Smooth muscle cell (in vitro differentiated cells): ENCODE results near the gene RGS6. TPM values are rescaled to one million over a fixed set of nuclear protein-coding genes. Genes with fewer than 3 reads are reported as not detected.

Experiments used
- DNase-seq: peaks from one replicate; lab custom pipeline; 2025; ENCODE audit not compliant: unreplicated experiment; lab: John Stamatoyannopoulos, UW
- H2AFZ ChIP-seq: fragments of 200-600 bp; sonication (generic); 2 replicates; pipeline ENCODE4 v1.6.0; 2016; ENCODE audit warnings: antibody characterized with exemption, low read depth, mild to moderate bottlenecking
- H3F3A ChIP-seq: fragments of 200-600 bp; sonication (generic); 2 replicates; pipeline ENCODE4 v1.6.0; 2017; ENCODE audit warnings: antibody characterized with exemption, low read depth
- H3K27ac ChIP-seq: fragments of 200-600 bp; sonication (generic); 2 replicates; pipeline ENCODE4 v1.5.1; 2016; ENCODE audit warnings: low read depth, mild to moderate bottlenecking
- H3K27me3 ChIP-seq: fragments of 200-600 bp; sonication (generic); 2 replicates; pipeline ENCODE4 v1.6.1; 2016; ENCODE audit warnings: low read depth, mild to moderate bottlenecking
- H3K36me3 ChIP-seq: fragments of 200-600 bp; sonication (generic); 2 replicates; pipeline ENCODE4 v1.5.1; 2016; ENCODE audit warnings: low read depth
- H3K4me1 ChIP-seq: fragments of 200-600 bp; sonication (generic); 2 replicates; pipeline ENCODE4 v1.5.1; 2016; ENCODE audit warnings: low read depth
- H3K4me2 ChIP-seq: fragments of 200-600 bp; sonication (generic); 2 replicates; pipeline ENCODE4 v1.6.0; 2016; ENCODE audit warnings: mild to moderate bottlenecking
- H3K4me3 ChIP-seq: fragments of 200-600 bp; sonication (generic); 2 replicates; pipeline ENCODE4 v1.5.1; 2016; ENCODE audit warnings: mild to moderate bottlenecking
- H3K79me2 ChIP-seq: fragments of 200-600 bp; sonication (generic); 2 replicates; pipeline ENCODE4 v1.6.0; 2016; ENCODE audit warnings: low read depth, mild to moderate bottlenecking
- H3K9ac ChIP-seq: fragments of 200-600 bp; sonication (generic); 2 replicates; pipeline ENCODE4 v1.6.0; 2016; ENCODE audit warnings: low read depth
- H3K9me3 ChIP-seq: fragments of 200-600 bp; sonication (generic); replicated peaks from 2 replicates; pipeline ENCODE4 v1.5.1; 2016; ENCODE audit warnings: low read depth
- H4K20me1 ChIP-seq: fragments of 200-600 bp; sonication (generic); 2 replicates; pipeline ENCODE4 v1.6.0; 2016; ENCODE audit warnings: low read depth
- CTCF ChIP-seq: fragments of 200-600 bp; sonication (generic); IDR thresholded peaks from 2 replicates; pipeline ENCODE4 v1.5.1; 2017; ENCODE audit warnings: borderline replicate concordance, mild to moderate bottlenecking, antibody characterized with exemption; ENCODE audit not compliant: insufficient read depth, poor library complexity, severe bottlenecking
- WGBS: methylation state at CpG from one replicate; pipeline ENCODE4 v1.1.7; 2016; ENCODE audit warnings: low lambda C conversion rate; 5-methylcytosine and 5-hydroxymethylcytosine counted together
- polyA plus RNA-seq: library from polyadenylated mRNA; unstranded; fragments of >200 nt; fragmentation: Nextera tagmentation; extraction: Ambion mirVana; gene quantifications from 2 replicates; pipeline ENCODE4 v1.2.1, GENCODE V29; 2016
- total RNA-seq: library from RNA; depleted of rRNA; stranded (reverse); fragments of >200 nt; gene quantifications from 2 replicates; pipeline ENCODE4 v1.2.3, GENCODE V29; 2014

RGS6 gene
- total and polyA plus RNA-seq, 2 experiments from 2014 or later = 0.40 TPM; not detected in 1

- H3K27me3 ChIP-seq = no peaks in the 10 kb centered on the region
- no peak overlapping the region for H3K4me3 ChIP-seq
- H2AFZ ChIP-seq = no peak overlapping the region
- no peak overlapping the region for H3K4me2 ChIP-seq
- no peaks in the 10 kb centered on the region for H3K4me1 ChIP-seq
- H3K36me3 ChIP-seq = no peaks in the 10 kb centered on the region
- H3K79me2 ChIP-seq = no peaks in the 10 kb centered on the region
- H3K9ac ChIP-seq = no peak overlapping the region
- no peak for TF ChIP-seq CTCF
- H3F3A ChIP-seq = no peaks in the 10 kb centered on the region
- DNase-seq = no peak
- H3K27ac ChIP-seq = no peak overlapping the region
- H3K9me3 ChIP-seq = no peaks in the 10 kb centered on the region
- WGBS = 91% methylated on average over 2 of the region's 2 CpGs
- no peaks in the 10 kb centered on the region for H4K20me1 ChIP-seq
These were observed 409.5 kb downstream of the RGS6 start for GRCh38 chr14:72341686-72342085.

GRCh38 chr14:72347118-72347517 lies 414.9 kb downstream of the RGS6 start:
- H3K79me2 ChIP-seq = no peaks in the 10 kb centered on the region
- H3K4me2 ChIP-seq = no peak overlapping the region
- H3K36me3 ChIP-seq = no peaks in the 10 kb centered on the region
- H3F3A ChIP-seq = no peaks in the 10 kb centered on the region
- H3K4me1 ChIP-seq = no peaks in the 10 kb centered on the region
- no peaks in the 10 kb centered on the region for H3K27me3 ChIP-seq
- no peaks in the 10 kb centered on the region for H3K9me3 ChIP-seq
- H2AFZ ChIP-seq = no peak overlapping the region
- H3K4me3 ChIP-seq = no peak overlapping the region
- 87% methylated on average over 3 of the region's 3 CpGs for WGBS
- TF ChIP-seq CTCF = no peak
- H3K27ac ChIP-seq = no peak overlapping the region
- H3K9ac ChIP-seq = no peak overlapping the region
- H4K20me1 ChIP-seq = no peaks in the 10 kb centered on the region
- DNase-seq = no peak

- no peak overlapping the region for H2AFZ ChIP-seq
- no peaks in the 10 kb centered on the region for H3F3A ChIP-seq
- TF ChIP-seq CTCF = no peak
- no peak overlapping the region for H3K4me3 ChIP-seq
- H3K27me3 ChIP-seq = no peaks in the 10 kb centered on the region
- H3K9me3 ChIP-seq = no peaks in the 10 kb centered on the region
- H3K27ac ChIP-seq = no peak overlapping the region
- no peak for DNase-seq
- H3K9ac ChIP-seq = no peak overlapping the region
- no peak overlapping the region for H3K4me2 ChIP-seq
- WGBS = 91% methylated on average over 1 of the region's 1 CpG
- no peaks in the 10 kb centered on the region for H3K79me2 ChIP-seq
- H3K36me3 ChIP-seq = no peaks in the 10 kb centered on the region
- no peaks in the 10 kb centered on the region for H3K4me1 ChIP-seq
- no peaks in the 10 kb centered on the region for H4K20me1 ChIP-seq
These were observed 418.0 kb downstream of the RGS6 start for GRCh38 chr14:72350215-72350614.

- Histone ChIP-seq H3K4me2 (no peak overlapping the region), H3K27ac (no peak overlapping the region), H3K36me3 (no peaks in the 10 kb centered on the region), H3F3A (no peaks in the 10 kb centered on the region), H2AFZ (no peak overlapping the region), H3K79me2 (no peaks in the 10 kb centered on the region), H3K27me3 (no peaks in the 10 kb centered on the region), H3K9me3 (no peaks in the 10 kb centered on the region), H3K4me3 (no peak overlapping the region), H4K20me1 (no peaks in the 10 kb centered on the region), H3K4me1 (no peaks in the 10 kb centered on the region), H3K9ac (no peak overlapping the region)
- WGBS = 87% methylated on average over 2 of the region's 2 CpGs
- no peak for DNase-seq
- TF ChIP-seq CTCF = no peak
These were observed 419.8 kb downstream of the RGS6 start for GRCh38 chr14:72352012-72352411.
